HL-60 (cell line): ENCODE results near the gene KAT2A.

ENCODE experiments used
- DNase-seq, 2 experiments: peaks; one replicate each; pipeline ENCODE4 v3.0.0-alpha.2; 2010 to 2020; ENCODE audit warnings: low read depth in 1 of 2, low spot score in 1 of 2
- H3K27ac ChIP-seq: fragments of 250-450 bp; sonication (Bioruptor Pico); replicated peaks from 2 replicates; pipeline ENCODE4 v1.5.1; 2020; ENCODE audit warnings: mild to moderate bottlenecking, moderate library complexity
- H3K27me3 ChIP-seq: fragments of 250-450 bp; sonication (Bioruptor Pico); 2 replicates; pipeline ENCODE4 v1.5.1; 2021; ENCODE audit warnings: mild to moderate bottlenecking, moderate library complexity; ENCODE audit not compliant: insufficient read depth, poor library complexity, severe bottlenecking
- H3K4me3 ChIP-seq: replicated peaks from 2 replicates; pipeline ENCODE4 v1.5.1; 2011; ENCODE audit warnings: mild to moderate bottlenecking, control low read depth, low read length; ENCODE audit not compliant: insufficient read depth
- GABPA ChIP-seq: IDR thresholded peaks from 2 replicates; pipeline ENCODE4 v1.6.1; 2012; ENCODE audit warnings: low read depth
- POLR2AphosphoS5 ChIP-seq: IDR thresholded peaks from 2 replicates; pipeline ENCODE4 v1.6.1; 2012; ENCODE audit warnings: low read depth
- SPI1 ChIP-seq: IDR thresholded peaks from 2 replicates; pipeline ENCODE4 v1.6.1; 2012; ENCODE audit warnings: low read depth, mild to moderate bottlenecking, borderline replicate concordance
- TF ChIP-seq, protein P1 (sequence below): IDR thresholded peaks from one replicate; pipeline ENCODE4 v1.5.1; 2011; ENCODE audit warnings: low read length, control low read depth, inconsistent platforms; ENCODE audit not compliant: insufficient read depth
- TF ChIP-seq, protein P2 (sequence below): IDR thresholded peaks from 2 replicates; pipeline ENCODE4 v1.6.1; 2012; ENCODE audit warnings: low read depth; ENCODE audit not compliant: insufficient replicate concordance

The KAT2A gene

DNA sequence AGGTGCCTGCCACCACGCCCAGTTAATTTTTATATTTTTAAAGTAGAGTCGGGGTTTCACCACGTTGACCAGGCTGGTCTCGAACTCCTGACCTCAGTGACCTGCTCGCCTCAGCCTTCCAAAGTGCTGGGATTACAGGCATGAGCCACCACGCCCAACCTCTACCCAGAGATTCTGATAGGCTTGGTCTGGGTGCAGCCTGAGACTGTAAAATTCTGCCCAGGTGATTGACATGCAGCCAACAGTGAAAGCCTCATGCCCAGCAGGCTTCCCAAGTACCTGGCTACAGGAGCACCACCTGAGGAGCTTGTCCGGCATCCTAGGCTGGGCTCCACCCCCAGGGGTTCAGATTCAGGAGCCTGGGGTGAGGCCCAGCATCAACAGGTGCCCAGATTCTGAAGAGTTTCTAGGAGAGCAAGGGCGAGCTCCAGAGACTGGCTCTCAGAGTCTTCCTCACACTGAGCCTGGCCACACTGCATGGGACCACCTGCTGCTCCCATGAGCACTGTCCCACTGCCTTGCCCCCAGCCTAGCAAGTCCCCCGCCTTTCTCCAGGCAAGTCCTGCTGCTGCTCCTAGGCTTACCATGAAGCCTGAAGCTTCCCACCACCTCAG, 39.5 kb downstream of the KAT2A start:
- TF ChIP-seq, protein P1, sequence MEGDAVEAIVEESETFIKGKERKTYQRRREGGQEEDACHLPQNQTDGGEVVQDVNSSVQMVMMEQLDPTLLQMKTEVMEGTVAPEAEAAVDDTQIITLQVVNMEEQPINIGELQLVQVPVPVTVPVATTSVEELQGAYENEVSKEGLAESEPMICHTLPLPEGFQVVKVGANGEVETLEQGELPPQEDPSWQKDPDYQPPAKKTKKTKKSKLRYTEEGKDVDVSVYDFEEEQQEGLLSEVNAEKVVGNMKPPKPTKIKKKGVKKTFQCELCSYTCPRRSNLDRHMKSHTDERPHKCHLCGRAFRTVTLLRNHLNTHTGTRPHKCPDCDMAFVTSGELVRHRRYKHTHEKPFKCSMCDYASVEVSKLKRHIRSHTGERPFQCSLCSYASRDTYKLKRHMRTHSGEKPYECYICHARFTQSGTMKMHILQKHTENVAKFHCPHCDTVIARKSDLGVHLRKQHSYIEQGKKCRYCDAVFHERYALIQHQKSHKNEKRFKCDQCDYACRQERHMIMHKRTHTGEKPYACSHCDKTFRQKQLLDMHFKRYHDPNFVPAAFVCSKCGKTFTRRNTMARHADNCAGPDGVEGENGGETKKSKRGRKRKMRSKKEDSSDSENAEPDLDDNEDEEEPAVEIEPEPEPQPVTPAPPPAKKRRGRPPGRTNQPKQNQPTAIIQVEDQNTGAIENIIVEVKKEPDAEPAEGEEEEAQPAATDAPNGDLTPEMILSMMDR = no peak
- no peaks in the 10 kb centered on the region for H3K27me3 ChIP-seq
- no peak for DNase-seq
- H3K4me3 ChIP-seq = no peak overlapping the region
- H3K27ac ChIP-seq = no peak overlapping the region

DNA sequence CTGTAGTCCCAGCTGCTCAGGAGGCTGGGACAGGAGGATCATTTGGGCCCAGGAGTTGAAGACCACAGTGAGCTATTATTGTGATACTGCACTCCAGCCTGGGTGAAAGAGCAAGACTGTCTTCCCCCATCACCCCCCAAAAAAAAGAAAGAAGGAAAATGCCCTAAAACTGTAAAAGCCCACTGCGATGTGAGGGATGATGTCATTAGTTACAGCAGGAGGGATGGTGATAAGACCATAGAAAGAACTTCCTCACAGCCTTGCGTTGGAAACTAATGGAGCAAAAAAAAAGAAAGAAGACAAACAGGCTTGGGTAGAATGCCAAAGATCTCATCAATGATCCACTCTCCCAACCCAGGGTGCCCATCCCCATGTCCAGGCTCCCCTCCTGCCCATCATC, 41.6 kb downstream of the KAT2A start:
- no peak for DNase-seq
- Histone ChIP-seq H3K27ac (no peak overlapping the region), H3K4me3 (no peak overlapping the region), H3K27me3 (no peaks in the 10 kb centered on the region)
- TF ChIP-seq, protein P2, sequence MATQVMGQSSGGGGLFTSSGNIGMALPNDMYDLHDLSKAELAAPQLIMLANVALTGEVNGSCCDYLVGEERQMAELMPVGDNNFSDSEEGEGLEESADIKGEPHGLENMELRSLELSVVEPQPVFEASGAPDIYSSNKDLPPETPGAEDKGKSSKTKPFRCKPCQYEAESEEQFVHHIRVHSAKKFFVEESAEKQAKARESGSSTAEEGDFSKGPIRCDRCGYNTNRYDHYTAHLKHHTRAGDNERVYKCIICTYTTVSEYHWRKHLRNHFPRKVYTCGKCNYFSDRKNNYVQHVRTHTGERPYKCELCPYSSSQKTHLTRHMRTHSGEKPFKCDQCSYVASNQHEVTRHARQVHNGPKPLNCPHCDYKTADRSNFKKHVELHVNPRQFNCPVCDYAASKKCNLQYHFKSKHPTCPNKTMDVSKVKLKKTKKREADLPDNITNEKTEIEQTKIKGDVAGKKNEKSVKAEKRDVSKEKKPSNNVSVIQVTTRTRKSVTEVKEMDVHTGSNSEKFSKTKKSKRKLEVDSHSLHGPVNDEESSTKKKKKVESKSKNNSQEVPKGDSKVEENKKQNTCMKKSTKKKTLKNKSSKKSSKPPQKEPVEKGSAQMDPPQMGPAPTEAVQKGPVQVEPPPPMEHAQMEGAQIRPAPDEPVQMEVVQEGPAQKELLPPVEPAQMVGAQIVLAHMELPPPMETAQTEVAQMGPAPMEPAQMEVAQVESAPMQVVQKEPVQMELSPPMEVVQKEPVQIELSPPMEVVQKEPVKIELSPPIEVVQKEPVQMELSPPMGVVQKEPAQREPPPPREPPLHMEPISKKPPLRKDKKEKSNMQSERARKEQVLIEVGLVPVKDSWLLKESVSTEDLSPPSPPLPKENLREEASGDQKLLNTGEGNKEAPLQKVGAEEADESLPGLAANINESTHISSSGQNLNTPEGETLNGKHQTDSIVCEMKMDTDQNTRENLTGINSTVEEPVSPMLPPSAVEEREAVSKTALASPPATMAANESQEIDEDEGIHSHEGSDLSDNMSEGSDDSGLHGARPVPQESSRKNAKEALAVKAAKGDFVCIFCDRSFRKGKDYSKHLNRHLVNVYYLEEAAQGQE = no peak
- no peak for TF ChIP-seq POLR2AphosphoS5
- TF ChIP-seq, protein P1 = no peak
- no peak for TF ChIP-seq GABPA
- TF ChIP-seq SPI1 = no peak

DNA sequence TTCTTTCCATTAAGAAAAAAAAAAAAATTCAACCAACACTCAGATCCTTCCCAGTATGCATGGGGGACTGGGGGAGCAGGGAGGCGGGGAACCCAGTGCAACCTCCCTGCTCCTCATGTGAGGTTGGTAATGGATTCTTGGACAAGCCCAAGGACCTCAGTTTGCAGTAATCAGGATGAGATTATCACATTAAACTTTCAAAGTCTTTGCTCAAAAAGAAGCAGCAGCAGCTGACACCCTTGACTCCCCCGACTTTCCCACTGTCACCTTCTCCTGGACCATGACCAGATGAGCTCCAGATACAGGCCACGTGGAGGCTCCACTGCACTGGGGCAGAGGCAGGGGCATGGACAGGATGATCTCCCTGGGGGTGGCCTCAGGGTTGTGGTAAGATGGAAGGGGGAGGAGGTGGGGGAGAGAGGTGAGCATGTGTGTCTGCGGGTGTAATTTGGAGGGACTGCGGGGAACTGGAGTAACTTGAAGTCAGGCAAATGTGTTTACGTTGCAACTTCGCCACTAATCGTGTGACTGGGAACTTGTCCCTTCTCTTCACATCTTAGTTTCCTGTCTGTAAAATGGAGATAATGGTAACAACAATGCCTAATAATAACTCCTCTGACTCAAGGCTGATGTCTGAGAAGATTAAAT, 42.6 kb downstream of the KAT2A start:
- no peaks in the 10 kb centered on the region for H3K27me3 ChIP-seq
- DNase-seq = no peak
- TF ChIP-seq, protein P1 = no peak
- TF ChIP-seq POLR2AphosphoS5 (no peak), GABPA (no peak), SPI1 (no peak)
- TF ChIP-seq, protein P2 = no peak
- H3K4me3 ChIP-seq = no peak overlapping the region
- no peak overlapping the region for H3K27ac ChIP-seq

DNA sequence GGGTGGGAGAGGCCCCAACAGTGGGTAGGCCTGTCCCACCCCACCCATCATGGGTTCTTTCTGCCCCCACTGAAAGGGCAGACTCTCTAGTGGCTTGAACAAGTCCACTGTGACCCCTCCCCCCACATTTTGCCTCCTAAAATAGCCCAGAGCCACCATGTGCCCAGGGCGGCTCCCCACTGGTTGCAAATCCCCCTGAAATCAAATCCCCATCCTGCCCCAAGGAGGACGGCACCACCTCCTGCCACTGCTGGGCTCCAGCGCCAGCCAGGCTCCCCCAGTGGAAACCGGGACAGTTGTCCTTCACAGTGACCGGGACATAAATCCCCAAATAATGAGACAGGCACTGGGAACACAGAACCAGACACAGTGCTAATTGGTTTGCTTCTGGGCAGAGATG, 43.4 kb downstream of the KAT2A start:
- peaks cover 1% of the 10 kb centered on the region for H3K27me3 ChIP-seq

More for the DNA sequence above, 43.4 kb downstream of the KAT2A start:
- no peak for DNase-seq
- Histone ChIP-seq H3K27ac (no peak overlapping the region), H3K4me3 (no peak overlapping the region)
- no peak for TF ChIP-seq GABPA
- TF ChIP-seq POLR2AphosphoS5 = no peak
